ENCODE measurements around the gene BICRA. TPM values are rescaled to one million over a fixed set of nuclear protein-coding genes. Genes with fewer than 3 reads are reported as not detected.
A peak's percentile ranks its signal among the peaks of the same experiment; 100 is the strongest.

The BICRA gene
- total and polyA plus RNA-seq, 2 experiments from 2014 or later, result 3.4 to 5.4 TPM

GRCh38 chr19:47607564-47608073, 1.3 kb upstream of the BICRA start:
- no peaks in the 10 kb centered on the region for H3K9me2 ChIP-seq (replicated peaks; ENCODE audit: insufficient read depth)
- no peaks in the 10 kb centered on the region for H3K36me3 ChIP-seq (replicated peaks; ENCODE audit: insufficient read depth, low read depth)
- H3K79me2 ChIP-seq, result peaks cover 49% of the 10 kb centered on the region
- peak overlapping the region; percentile 87 for H3K4me3 ChIP-seq
- H3K27ac ChIP-seq, result peak overlapping the region; percentile 100
- H4K20me1 ChIP-seq (ENCODE audit: insufficient read depth, poor library complexity, severe bottlenecking), result peaks cover 27% of the 10 kb centered on the region
- no peak for DNase-seq (ENCODE audit: low spot score)
- H3K4me1 ChIP-seq (ENCODE audit: insufficient read depth), result peaks cover 15% of the 10 kb centered on the region
- TF ChIP-seq EZH2 (IDR thresholded peaks at IDR 0.05; ENCODE audit: borderline replicate concordance) (no peak), EZH2phosphoT487 (IDR thresholded peaks at IDR 0.05; ENCODE audit: low read depth, severe bottlenecking, unreplicated experiment) (no peak)
- TF ChIP-seq, protein P1, sequence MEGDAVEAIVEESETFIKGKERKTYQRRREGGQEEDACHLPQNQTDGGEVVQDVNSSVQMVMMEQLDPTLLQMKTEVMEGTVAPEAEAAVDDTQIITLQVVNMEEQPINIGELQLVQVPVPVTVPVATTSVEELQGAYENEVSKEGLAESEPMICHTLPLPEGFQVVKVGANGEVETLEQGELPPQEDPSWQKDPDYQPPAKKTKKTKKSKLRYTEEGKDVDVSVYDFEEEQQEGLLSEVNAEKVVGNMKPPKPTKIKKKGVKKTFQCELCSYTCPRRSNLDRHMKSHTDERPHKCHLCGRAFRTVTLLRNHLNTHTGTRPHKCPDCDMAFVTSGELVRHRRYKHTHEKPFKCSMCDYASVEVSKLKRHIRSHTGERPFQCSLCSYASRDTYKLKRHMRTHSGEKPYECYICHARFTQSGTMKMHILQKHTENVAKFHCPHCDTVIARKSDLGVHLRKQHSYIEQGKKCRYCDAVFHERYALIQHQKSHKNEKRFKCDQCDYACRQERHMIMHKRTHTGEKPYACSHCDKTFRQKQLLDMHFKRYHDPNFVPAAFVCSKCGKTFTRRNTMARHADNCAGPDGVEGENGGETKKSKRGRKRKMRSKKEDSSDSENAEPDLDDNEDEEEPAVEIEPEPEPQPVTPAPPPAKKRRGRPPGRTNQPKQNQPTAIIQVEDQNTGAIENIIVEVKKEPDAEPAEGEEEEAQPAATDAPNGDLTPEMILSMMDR (IDR thresholded peaks at IDR 0.05; ENCODE audit: poor library complexity), result no peak
- 37% methylated on average over 21 of the region's 21 CpGs for WGBS (ENCODE audit: low lambda C conversion rate, missing lambda C conversion rate)
- H2AFZ ChIP-seq, result peak overlapping the region; percentile 69
- H3K27me3 ChIP-seq, result no peaks in the 10 kb centered on the region
- no peaks in the 10 kb centered on the region for H3K9me3 ChIP-seq (ENCODE audit: low read depth)
- H3K4me2 ChIP-seq, result peak overlapping the region; percentile 90

- H4K20me1 ChIP-seq (ENCODE audit: insufficient read depth, poor library complexity, severe bottlenecking), result peaks cover 34% of the 10 kb centered on the region
- peak overlapping the region; percentile 90 for H3K4me2 ChIP-seq
- H3K27ac ChIP-seq, result peak overlapping the region; percentile 100
- H3K27me3 ChIP-seq, result no peaks in the 10 kb centered on the region
- H3K9me3 ChIP-seq (ENCODE audit: low read depth), result no peaks in the 10 kb centered on the region
- no peaks in the 10 kb centered on the region for H3K36me3 ChIP-seq (replicated peaks; ENCODE audit: insufficient read depth, low read depth)
- peaks cover 55% of the 10 kb centered on the region for H3K79me2 ChIP-seq
- TF ChIP-seq EZH2phosphoT487 (IDR thresholded peaks at IDR 0.05; ENCODE audit: low read depth, severe bottlenecking, unreplicated experiment) (no peak), EZH2 (IDR thresholded peaks at IDR 0.05; ENCODE audit: borderline replicate concordance) (no peak)
- TF ChIP-seq, protein P1 (IDR thresholded peaks at IDR 0.05; ENCODE audit: poor library complexity), result peak; percentile 21
- H3K4me3 ChIP-seq, result peak overlapping the region; percentile 87
- WGBS (ENCODE audit: low lambda C conversion rate, missing lambda C conversion rate), result 1% methylated on average over 71 of the region's 94 CpGs
- DNase-seq (ENCODE audit: low spot score), result peak; percentile 98
- H3K4me1 ChIP-seq (ENCODE audit: insufficient read depth), result peaks cover 22% of the 10 kb centered on the region
- H3K9me2 ChIP-seq (replicated peaks; ENCODE audit: insufficient read depth), result no peaks in the 10 kb centered on the region
- peak overlapping the region; percentile 69 for H2AFZ ChIP-seq
These were observed 638 bp upstream of the BICRA start for GRCh38 chr19:47608074-47608918.

- H3K36me3 ChIP-seq (replicated peaks; ENCODE audit: insufficient read depth, low read depth), result no peaks in the 10 kb centered on the region
- no peaks in the 10 kb centered on the region for H3K9me3 ChIP-seq (ENCODE audit: low read depth)
- H3K9me2 ChIP-seq (replicated peaks; ENCODE audit: insufficient read depth), result no peaks in the 10 kb centered on the region
- H3K4me3 ChIP-seq, result peak overlapping the region; percentile 43
- peak; percentile 66 for DNase-seq (ENCODE audit: low spot score)
- H3K4me2 ChIP-seq, result peak overlapping the region; percentile 98
- H4K20me1 ChIP-seq (ENCODE audit: insufficient read depth, poor library complexity, severe bottlenecking), result peaks cover 51% of the 10 kb centered on the region
- H3K79me2 ChIP-seq, result peaks cover 74% of the 10 kb centered on the region
- no peaks in the 10 kb centered on the region for H3K27me3 ChIP-seq
- TF ChIP-seq, protein P1 (IDR thresholded peaks at IDR 0.05; ENCODE audit: poor library complexity), result no peak
- no peak for TF ChIP-seq EZH2 (IDR thresholded peaks at IDR 0.05; ENCODE audit: borderline replicate concordance)
- TF ChIP-seq EZH2phosphoT487 (IDR thresholded peaks at IDR 0.05; ENCODE audit: low read depth, severe bottlenecking, unreplicated experiment), result no peak
- H3K27ac ChIP-seq, result peak overlapping the region; percentile 100
- H3K4me1 ChIP-seq (ENCODE audit: insufficient read depth), result peaks cover 26% of the 10 kb centered on the region
- no peak overlapping the region for H2AFZ ChIP-seq
- WGBS (ENCODE audit: low lambda C conversion rate, missing lambda C conversion rate), result 1% methylated on average over 35 of the region's 50 CpGs
These were observed 1.3 kb downstream of the BICRA start for GRCh38 chr19:47609906-47610894.

Data from hepatocyte (in vitro differentiated cells).